ENCODE results near the gene ADCY5.

Gene ADCY5

DNA sequence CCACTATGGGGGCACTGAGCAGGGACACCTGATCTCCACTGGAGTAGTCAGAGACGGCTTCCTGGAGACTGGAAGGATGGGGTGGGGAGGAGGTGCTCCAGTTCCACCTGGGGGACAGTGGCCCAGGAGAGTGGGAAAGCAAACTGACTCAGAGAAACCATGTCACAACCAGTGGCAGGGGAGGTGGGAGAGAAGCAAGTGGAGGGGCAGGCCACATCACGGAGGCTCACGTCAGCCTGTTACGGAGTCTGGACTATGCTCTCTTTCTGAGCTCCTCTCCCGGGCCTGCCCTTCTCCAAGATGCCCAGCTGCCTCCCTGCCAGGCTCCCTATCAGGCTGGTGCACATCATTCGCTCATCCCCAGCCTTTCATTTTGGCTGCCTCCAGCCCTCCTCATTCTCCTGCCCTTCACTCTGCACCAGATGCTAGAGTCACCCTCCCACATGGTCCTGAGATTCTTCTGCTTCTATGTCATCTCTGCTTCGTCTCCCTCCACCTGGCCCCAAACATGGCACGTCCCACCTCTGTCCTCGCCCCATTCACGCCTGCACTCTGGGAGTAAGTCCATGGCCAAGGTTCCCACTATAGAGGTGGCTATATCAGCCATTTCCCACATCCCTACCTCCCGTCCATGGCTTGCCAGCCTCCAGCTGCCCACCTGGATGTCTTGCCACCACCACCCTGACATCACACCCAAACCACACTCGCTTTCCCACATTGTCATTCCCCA is 100.3 kb downstream of the ADCY5 start:
- H3K79me2 ChIP-seq (ENCODE audit: control insufficient read depth, insufficient read depth, low read length, unreplicated experiment) = no peaks in the 10 kb centered on the region
- peaks cover 74% of the 10 kb centered on the region for H3K27me3 ChIP-seq (ENCODE audit: insufficient read depth, low read length)
- no peak overlapping the region for H3K27ac ChIP-seq (ENCODE audit: low read depth, low read length)
- H2AFZ ChIP-seq (ENCODE audit: low read length, unreplicated experiment) = no peak overlapping the region
- H3K36me3 ChIP-seq (ENCODE audit: insufficient read depth, low read length) = no peaks in the 10 kb centered on the region
- no peak overlapping the region for H3K4me3 ChIP-seq (ENCODE audit: low read depth, low read length)
- peaks cover 15% of the 10 kb centered on the region for H3K4me1 ChIP-seq (ENCODE audit: control insufficient read depth, insufficient read depth, low read length, unreplicated experiment)

DNA sequence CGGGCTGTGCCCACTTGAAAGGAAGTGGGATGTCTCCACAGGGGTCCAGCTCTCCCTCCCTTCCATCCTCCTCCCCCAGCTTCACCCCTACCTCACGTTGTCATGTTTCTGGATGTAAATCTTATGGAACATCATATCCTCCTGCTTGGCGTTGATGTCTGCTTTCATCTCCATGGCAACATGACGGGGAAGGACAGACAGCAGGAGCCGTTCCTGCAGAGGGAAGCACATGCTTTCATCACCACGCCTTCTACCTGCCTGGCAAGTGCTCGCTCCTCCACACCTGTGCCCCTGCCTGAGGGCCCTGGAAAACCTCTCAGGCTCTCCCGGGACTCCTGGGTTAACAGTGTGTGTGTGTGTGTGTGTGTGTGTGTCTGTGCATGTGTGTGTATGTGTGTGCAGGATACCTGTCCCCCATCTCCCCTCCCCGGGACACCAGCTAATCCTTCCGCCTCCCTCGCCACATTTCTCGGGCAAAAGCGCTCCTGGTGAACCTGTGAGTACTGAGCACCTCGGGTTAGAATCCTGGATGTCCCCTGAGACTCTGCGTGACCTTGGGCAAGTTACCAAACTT is 101.1 kb downstream of the ADCY5 start:
- peaks cover 69% of the 10 kb centered on the region for H3K27me3 ChIP-seq (ENCODE audit: insufficient read depth, low read length)
- no peaks in the 10 kb centered on the region for H3K79me2 ChIP-seq (ENCODE audit: control insufficient read depth, insufficient read depth, low read length, unreplicated experiment)
- no peak overlapping the region for H2AFZ ChIP-seq (ENCODE audit: low read length, unreplicated experiment)
- H3K4me3 ChIP-seq (ENCODE audit: low read depth, low read length) = no peak overlapping the region
- H3K27ac ChIP-seq (ENCODE audit: low read depth, low read length) = no peak overlapping the region
- peaks cover 16% of the 10 kb centered on the region for H3K4me1 ChIP-seq (ENCODE audit: control insufficient read depth, insufficient read depth, low read length, unreplicated experiment)
- no peaks in the 10 kb centered on the region for H3K36me3 ChIP-seq (ENCODE audit: insufficient read depth, low read length)

DNA sequence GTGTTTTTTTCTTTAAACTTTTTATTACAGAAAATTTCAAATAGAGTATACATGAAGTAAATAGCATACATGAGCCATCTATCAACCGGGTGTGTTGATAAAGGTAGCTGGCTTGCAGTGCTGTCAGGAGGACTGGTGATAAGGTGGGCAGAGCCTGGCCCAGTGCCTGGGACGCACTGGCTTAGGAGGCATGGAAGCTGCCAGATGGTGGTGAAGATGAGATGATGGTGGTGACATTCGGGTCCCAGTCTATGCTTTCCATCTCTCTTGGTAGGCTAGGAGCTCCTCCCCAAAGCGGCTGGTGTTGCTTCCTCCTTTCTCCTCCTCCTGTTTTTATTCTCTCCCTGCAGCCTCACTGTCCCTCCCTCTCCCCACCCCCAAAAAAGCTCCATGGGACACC is 101.7 kb downstream of the ADCY5 start:
- H3K27me3 ChIP-seq (ENCODE audit: insufficient read depth, low read length) = peaks cover 65% of the 10 kb centered on the region
- H3K79me2 ChIP-seq (ENCODE audit: control insufficient read depth, insufficient read depth, low read length, unreplicated experiment) = no peaks in the 10 kb centered on the region
- H3K36me3 ChIP-seq (ENCODE audit: insufficient read depth, low read length) = no peaks in the 10 kb centered on the region
- no peak overlapping the region for H2AFZ ChIP-seq (ENCODE audit: low read length, unreplicated experiment)
- peaks cover 16% of the 10 kb centered on the region for H3K4me1 ChIP-seq (ENCODE audit: control insufficient read depth, insufficient read depth, low read length, unreplicated experiment)
- H3K4me3 ChIP-seq (ENCODE audit: low read depth, low read length) = no peak overlapping the region
- H3K27ac ChIP-seq (ENCODE audit: low read depth, low read length) = no peak overlapping the region

DNA sequence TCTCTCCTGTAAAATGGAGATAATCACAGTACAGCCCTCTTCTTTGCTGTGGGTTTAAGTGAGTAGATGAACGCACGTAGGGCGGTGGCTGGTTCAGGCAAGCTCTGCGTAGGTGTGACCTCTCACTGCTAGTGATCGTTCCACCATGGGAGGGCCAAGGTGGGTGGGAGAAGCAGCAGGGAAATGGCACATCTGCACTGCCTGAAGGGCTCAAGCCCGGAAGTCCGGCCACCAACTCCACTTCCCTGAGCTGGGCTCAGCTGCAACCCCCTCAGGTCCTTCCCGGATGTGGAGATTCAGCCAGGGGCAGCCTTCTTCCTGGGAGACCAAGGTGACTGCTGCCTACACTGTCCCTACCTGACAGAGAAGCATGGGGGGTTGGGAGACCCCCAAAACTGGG is 102.9 kb downstream of the ADCY5 start:
- Histone ChIP-seq H3K4me1 (ENCODE audit: control insufficient read depth, insufficient read depth, low read length, unreplicated experiment) (peaks cover 16% of the 10 kb centered on the region), H3K27ac (ENCODE audit: low read depth, low read length) (no peak overlapping the region), H3K36me3 (ENCODE audit: insufficient read depth, low read length) (no peaks in the 10 kb centered on the region), H3K4me3 (ENCODE audit: low read depth, low read length) (no peak overlapping the region), H2AFZ (ENCODE audit: low read length, unreplicated experiment) (no peak overlapping the region), H3K79me2 (ENCODE audit: control insufficient read depth, insufficient read depth, low read length, unreplicated experiment) (no peaks in the 10 kb centered on the region), H3K27me3 (ENCODE audit: insufficient read depth, low read length) (peaks cover 66% of the 10 kb centered on the region)

DNA sequence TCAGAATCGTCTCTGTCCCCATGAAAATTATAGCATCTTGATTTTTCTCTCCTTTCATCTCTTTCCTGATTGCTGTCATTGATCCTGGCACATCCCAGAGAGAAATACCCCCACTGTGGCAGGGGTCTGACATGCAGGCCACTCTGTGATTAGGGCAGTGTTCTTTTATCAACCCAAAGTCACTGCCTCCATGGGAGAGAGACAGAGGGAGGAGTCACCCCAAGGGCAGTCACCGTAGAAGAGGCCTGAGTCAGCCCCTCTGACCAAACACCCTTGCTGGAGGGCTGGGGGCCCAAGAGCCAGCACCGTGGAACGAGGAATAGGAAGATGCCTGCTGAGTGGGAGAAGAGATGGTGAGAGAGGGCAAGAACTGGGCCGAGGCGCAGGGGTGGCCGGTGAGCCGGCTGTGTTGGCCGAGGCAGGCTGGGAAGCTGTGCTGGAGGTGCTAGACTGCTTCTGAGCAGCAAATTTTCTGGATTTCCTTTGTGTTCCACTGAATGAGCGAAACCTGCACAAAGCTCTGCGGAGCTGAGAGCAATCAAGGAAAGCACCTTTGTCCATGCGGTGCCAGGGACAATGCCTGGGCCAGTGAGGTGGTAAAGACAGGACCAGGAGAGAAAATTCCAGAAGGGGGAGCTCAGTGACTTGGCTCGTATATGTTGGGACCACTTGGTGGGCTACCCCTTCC is 103.8 kb downstream of the ADCY5 start:
- H3K27ac ChIP-seq (ENCODE audit: low read depth, low read length) = no peak overlapping the region
- no peak overlapping the region for H2AFZ ChIP-seq (ENCODE audit: low read length, unreplicated experiment)
- no peaks in the 10 kb centered on the region for H3K36me3 ChIP-seq (ENCODE audit: insufficient read depth, low read length)
- H3K79me2 ChIP-seq (ENCODE audit: control insufficient read depth, insufficient read depth, low read length, unreplicated experiment) = no peaks in the 10 kb centered on the region
- peaks cover 16% of the 10 kb centered on the region for H3K4me1 ChIP-seq (ENCODE audit: control insufficient read depth, insufficient read depth, low read length, unreplicated experiment)
- H3K4me3 ChIP-seq (ENCODE audit: low read depth, low read length) = no peak overlapping the region
- peaks cover 64% of the 10 kb centered on the region for H3K27me3 ChIP-seq (ENCODE audit: insufficient read depth, low read length)

DNA sequence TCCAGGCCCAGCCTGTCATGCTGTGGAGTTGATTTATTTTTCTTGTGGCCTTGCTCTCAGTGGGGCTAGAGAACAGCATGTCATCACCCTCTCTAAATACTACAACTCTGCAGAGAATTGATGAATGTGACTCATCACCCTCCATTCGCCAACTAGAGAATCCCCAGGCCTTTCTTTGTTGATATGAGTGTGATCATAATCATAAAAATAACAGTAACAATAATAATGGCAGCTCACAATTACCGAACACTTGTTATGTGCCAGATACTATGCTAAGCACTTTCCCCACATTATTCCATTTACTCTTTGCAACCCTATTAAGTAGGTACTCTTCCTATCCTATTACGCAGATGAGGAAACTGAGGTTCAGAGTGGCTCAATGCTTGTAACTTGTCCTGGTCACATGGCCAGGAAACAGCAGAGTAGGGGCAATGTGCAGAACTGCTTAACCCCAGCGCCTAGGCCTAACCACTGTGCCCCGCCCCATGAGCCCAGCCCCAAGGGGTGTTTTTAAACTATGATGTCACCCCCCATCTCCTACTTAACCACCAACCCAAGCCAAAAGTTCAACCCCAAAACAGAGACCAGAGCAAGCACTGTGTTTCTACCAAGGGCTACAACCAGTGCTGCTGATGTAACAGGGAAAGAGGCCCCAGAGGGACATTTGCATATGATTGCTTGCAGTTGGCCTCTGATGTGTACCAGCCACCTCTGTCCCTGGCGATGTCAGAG is 104.5 kb downstream of the ADCY5 start:
- no peak overlapping the region for H3K4me3 ChIP-seq (ENCODE audit: low read depth, low read length)
- H3K27me3 ChIP-seq (ENCODE audit: insufficient read depth, low read length) = peaks cover 57% of the 10 kb centered on the region
- no peaks in the 10 kb centered on the region for H3K36me3 ChIP-seq (ENCODE audit: insufficient read depth, low read length)
- peaks cover 16% of the 10 kb centered on the region for H3K4me1 ChIP-seq (ENCODE audit: control insufficient read depth, insufficient read depth, low read length, unreplicated experiment)
- H3K79me2 ChIP-seq (ENCODE audit: control insufficient read depth, insufficient read depth, low read length, unreplicated experiment) = no peaks in the 10 kb centered on the region
- no peak overlapping the region for H2AFZ ChIP-seq (ENCODE audit: low read length, unreplicated experiment)
- H3K27ac ChIP-seq (ENCODE audit: low read depth, low read length) = no peak overlapping the region

DNA sequence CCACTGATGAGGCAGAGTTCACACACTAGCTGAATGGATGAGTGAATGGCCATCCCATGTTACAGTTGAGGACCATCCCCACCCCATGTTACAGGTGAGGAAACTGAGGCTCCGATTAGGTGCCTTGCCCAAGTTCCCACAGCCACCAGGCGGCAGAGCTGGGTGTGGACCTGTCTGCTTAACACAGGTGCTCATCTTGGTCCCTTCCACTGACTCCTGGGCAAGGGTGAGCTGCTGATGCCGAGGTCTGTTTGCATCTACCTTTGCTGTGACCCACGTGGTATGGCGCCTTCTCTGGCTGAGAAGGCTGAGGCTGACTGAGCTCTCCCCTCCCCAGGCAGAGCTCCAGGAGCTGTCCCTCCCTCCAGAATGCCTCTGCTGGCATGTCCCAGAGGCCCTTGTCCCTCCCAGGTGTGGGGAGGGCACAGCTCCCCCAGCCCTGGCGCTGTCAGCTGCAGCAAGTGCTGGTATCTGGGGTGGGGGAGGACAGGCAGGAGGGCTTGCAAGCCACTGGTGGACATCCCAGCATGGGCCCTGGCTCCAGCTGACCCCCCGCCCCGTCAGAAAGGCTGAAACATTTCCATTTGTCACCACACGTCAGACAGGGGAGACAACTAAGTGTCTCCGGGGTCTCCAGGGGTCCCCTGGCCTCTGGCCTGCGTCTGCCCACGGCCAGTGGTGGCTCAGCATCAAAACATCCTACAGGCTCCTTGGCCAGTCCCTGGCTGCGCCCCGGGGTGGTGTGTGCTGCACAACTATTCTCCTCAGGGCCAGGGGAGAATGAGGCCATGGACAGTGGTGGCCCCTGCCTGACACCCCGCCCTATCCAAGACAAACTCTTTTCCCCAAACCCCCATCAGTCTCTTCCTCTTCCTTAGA is 105.4 kb downstream of the ADCY5 start:
- Histone ChIP-seq H3K4me3 (ENCODE audit: low read depth, low read length) (no peak overlapping the region), H3K79me2 (ENCODE audit: control insufficient read depth, insufficient read depth, low read length, unreplicated experiment) (no peaks in the 10 kb centered on the region), H3K36me3 (ENCODE audit: insufficient read depth, low read length) (no peaks in the 10 kb centered on the region), H2AFZ (ENCODE audit: low read length, unreplicated experiment) (no peak overlapping the region), H3K27ac (ENCODE audit: low read depth, low read length) (no peak overlapping the region), H3K27me3 (ENCODE audit: insufficient read depth, low read length) (peaks cover 57% of the 10 kb centered on the region), H3K4me1 (ENCODE audit: control insufficient read depth, insufficient read depth, low read length, unreplicated experiment) (peaks cover 16% of the 10 kb centered on the region)

DNA sequence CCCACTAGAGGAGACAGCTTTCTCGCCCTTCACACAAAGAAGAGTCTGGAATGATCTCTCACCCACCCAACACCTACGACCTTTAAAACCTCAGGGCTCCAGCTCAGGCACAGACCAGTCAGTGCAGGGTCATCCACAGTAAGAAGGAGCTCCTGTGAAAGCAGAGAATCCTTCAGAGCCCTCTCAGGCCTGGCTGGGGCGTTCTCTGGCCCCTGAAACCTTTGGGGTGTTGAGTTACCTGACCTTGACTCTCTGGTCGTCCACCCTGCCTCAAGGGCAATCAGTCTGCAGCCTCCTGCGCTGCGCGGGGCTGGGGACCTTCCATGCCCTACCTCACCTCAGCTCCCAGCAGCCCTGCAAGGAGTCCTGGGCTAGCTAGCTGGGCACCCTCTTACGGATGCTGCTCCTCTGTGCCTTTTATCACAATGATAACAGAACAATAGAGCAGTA is 106.2 kb downstream of the ADCY5 start:
- Histone ChIP-seq H3K27ac (ENCODE audit: low read depth, low read length) (no peak overlapping the region), H3K27me3 (ENCODE audit: insufficient read depth, low read length) (peaks cover 58% of the 10 kb centered on the region), H2AFZ (ENCODE audit: low read length, unreplicated experiment) (no peak overlapping the region), H3K79me2 (ENCODE audit: control insufficient read depth, insufficient read depth, low read length, unreplicated experiment) (no peaks in the 10 kb centered on the region), H3K36me3 (ENCODE audit: insufficient read depth, low read length) (no peaks in the 10 kb centered on the region), H3K4me3 (ENCODE audit: low read depth, low read length) (no peak overlapping the region), H3K4me1 (ENCODE audit: control insufficient read depth, insufficient read depth, low read length, unreplicated experiment) (peaks cover 16% of the 10 kb centered on the region)

DNA sequence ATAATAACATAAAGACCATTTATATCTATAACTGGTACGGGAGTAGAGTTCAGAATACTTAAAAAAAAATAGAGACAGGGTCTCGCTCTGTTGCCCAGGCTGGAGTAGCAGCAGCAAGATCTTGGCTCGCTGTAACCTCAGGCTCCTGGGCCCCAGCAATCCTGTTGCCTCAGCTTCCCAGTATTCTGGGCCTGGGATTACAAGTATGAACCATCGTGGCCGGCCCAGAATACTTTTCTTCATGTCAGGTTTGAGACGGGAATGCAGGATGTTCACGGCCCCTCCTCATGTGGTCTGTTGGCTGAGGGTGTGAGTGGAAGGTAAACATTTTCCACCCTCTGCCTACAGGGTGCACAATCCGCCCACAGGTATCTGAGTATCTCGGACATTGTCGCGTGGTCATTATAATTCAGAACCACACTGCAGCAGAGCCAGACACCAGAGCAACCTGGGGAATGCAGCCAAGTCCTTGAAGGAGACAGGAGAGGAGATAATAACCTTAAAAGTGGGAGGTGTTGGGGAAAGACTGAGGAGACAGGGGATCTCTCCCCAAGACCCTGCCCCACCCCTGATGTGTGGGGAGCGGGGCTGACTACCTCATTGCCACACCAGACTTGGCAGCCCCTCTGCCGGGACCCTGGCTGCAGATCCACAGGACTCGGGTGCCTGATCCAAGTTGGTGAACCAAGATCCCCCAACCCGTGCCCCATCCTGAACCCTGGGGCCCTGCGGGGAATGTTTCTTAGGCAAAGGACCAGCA is 106.8 kb downstream of the ADCY5 start:
- Histone ChIP-seq H2AFZ (ENCODE audit: low read length, unreplicated experiment) (no peak overlapping the region), H3K27me3 (ENCODE audit: insufficient read depth, low read length) (peaks cover 57% of the 10 kb centered on the region), H3K27ac (ENCODE audit: low read depth, low read length) (no peak overlapping the region), H3K4me3 (ENCODE audit: low read depth, low read length) (no peak overlapping the region), H3K36me3 (ENCODE audit: insufficient read depth, low read length) (no peaks in the 10 kb centered on the region), H3K79me2 (ENCODE audit: control insufficient read depth, insufficient read depth, low read length, unreplicated experiment) (no peaks in the 10 kb centered on the region), H3K4me1 (ENCODE audit: control insufficient read depth, insufficient read depth, low read length, unreplicated experiment) (peaks cover 16% of the 10 kb centered on the region)

Measured in ACC112 (cell line).